NCI-H345 treated with DMSO at 0.1 percent for 48 hours (cell line): ENCODE measurements around the gene TMEM208.

Experiments
- DNase-seq: peaks from one replicate; lab custom pipeline; 2025; ENCODE audit not compliant: unreplicated experiment; lab: John Stamatoyannopoulos, UW

Gene TMEM208

DNA sequence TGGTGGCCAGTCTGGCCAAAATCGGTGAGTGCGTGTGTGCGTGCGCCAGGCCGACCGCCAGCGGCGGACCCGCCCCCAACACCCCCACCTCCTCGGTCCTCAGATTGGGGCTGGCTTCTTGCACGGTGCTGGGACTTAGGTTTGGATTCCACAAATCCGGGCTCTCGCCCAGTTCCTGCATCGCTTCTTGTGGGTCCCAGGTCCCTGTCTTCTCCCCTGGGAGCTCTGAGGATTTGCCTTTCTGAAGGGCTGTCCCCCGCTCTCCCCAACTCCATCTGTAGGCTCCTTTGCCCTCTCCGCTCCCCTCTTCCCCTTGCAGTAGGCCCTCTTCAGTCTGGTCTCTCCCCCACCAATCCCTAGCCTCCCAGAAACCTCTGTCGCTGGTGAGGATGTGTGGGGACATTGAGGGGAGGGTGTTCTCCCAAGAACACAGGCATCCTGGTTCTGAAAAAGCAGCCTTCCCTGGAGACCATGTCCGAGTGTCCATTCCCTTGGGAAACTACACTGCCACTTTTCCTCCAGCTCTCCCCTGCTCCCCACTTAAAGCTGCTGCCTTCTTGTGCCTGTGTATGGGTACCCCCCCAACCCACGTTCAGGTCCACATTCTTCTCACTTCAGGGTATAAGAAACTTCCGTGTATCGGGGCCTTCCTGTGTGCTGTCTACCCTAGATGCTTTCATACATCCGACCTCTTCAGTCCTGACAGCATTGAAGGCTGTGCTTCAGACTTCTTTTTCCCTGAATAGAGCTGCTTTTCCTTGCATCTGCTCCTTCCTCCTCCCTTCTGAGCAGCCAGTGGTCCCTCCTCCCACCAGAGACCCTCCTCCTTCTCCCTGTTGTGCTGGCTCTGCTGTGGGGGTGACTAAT, 22.5 kb downstream of the TMEM208 start:
- no peak for DNase-seq

DNA sequence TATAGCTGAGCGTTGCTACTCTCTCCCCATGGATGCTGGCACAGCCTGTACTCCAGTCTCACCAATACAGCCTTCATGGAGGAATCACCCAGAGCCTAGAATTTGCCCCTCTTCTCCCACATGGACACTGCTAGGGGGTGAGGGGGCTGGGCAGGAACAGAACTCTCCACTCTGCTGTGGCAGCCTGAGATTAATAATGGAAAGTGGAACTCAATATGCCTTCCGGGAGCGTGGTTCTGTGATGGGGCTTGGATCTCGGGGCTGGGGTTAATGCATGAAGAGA, 23.1 kb downstream of the TMEM208 start:
- DNase-seq: no peak

DNA sequence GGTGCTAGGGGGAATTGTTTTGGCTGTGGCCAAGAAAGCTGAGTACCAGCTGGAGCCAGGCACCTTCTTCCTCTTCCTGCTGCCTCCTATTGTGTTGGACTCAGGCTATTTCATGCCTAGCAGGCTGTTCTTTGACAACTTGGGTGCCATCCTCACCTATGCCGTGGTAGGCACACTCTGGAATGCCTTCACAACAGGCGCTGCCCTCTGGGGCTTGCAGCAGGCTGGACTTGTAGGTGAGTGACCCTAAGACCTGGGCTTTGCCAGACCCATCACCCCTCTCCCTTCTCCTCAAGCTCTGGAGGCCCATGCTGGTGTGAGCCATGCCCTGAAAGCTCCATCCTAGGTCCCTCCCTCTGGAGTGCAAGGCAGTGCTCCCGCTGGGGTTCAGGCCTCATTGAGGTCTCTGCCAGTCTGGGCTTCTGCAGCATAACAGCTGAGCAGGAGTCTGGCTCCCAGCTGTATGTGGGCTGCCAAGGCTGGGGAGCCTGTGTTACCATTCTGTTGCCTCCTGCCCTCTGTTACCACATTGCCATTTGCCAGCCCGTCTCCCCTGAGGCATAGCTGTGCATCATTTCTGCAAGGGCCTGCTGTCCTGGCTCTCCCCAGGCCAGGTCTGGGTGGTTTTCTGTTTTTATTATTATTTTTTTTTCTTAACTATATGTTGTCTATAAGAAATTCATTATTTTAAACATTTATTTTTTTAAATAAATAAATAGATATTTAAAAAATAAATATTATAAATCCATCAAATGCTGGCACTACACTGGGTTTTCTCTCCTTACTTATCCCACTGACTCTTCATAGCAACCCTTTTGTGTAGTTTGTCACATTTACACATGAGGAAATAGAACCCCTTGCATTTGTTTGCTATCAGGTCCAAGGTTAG, 25.9 kb downstream of the TMEM208 start:
- DNase-seq: no peak

DNA sequence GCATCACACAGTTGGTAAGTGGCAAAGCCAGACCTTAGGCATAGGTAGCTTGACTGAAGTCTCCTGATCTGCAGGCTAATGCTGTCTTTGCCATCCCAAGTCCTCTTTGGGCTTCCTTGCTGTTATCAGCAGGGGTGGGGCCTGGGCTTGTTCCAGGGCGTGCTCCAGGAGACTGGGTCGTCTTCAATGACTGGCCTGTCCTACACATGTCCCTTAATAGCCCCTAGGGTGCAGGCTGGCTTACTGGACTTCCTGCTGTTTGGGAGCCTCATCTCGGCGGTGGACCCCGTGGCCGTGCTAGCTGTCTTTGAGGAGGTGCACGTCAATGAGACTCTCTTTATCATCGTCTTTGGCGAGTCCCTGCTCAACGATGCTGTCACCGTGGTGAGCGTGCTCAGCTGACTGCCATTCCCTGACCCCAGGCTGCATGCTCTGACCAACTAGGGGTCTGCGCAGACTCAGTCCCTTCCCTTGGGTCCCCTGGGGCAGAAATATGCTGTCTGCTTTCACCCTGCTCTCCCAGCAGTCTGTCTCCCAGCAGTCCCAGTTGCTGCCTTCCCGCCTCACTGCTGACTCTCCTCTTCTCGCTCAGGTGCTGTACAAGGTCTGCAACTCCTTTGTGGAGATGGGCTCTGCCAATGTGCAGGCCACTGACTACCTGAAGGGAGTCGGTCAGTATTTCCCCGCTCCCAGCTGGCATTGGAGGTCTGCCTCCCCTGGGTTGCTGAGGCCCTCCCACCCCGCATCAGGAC, 28.0 kb downstream of the TMEM208 start:
- no peak for DNase-seq

DNA sequence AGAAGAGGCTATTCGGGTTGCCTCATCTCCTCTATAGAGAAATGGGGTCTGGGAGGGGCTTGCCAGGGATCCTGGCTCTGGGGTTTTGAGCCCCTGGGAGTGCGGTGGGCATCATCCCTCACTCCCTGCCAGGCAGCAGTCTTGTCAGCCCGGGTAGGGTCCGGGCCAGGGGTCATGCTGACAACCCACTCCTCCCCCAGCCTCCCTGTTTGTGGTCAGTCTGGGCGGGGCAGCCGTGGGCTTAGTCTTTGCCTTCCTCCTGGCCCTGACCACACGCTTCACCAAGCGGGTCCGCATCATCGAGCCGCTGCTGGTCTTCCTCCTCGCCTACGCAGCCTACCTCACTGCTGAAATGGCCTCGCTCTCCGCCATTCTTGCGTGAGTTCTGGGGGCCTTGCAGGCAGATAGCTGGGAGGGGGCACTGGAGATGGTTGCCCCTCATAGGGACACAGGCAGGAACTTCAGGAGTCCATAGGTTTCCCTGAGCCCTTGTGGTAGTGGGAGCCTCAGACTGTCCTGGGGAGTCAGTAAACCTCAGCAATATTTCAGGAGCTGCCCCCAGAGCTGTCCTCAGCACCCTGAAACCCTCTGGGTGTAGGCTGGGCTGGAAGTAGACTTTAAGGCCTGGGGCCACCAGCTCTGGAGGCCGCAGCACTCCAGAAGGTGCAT, 28.8 kb downstream of the TMEM208 start:
- no peak for DNase-seq

DNA sequence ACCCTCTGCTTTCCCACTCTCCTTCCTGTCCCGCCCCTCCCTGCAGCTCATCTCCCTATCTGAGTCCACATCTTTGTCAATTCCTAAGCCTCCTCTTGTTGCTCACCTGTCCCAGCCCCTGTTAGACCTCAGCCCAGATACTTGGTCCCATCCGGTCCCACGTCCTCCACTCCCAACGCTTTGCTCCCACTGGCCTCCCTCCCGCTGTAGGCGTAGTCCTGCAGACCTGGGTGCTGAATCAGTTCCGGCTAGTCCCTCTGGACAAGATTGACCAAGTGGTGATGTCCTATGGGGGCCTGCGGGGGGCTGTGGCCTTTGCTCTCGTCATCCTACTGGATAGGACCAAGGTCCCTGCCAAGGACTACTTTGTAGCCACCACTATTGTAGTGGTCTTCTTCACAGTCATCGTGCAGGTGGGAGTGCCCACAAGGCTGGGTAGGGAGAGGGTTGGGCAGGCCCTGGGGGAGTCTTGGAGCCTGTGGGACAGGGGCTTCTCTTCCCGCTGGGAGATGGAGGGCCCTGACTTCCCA, 29.8 kb downstream of the TMEM208 start:
- no peak for DNase-seq

DNA sequence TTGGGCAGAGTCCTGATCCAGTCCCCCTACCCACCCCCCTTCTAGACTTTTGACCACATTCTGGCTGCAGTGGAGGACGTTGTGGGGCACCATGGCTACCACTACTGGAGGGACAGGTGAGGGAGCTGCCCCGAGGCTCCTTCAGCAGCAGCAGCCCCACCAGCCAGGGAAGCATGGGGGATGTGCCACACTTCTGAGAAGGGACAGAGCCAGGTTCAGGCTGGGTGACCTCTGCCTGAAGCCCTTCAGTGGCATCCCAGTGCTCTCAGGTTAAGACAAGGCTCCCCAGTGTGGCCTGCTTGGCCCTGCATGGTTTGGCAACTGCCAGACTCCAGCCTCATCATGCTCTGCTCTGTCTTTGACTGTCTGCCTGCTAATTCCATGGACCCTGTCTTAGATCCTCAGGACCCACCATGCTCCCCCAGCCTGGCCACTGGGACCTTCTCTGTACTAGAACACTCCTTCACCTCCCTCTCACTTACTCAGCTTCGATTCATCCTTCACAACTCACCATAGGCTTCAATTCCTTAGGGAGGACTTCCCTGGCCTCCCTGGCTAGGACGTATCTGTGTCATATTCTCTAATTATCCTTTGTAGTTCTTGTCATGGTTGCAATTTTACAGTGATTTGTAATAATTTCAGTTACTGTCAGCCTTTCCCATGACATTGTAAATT, 30.7 kb downstream of the TMEM208 start:
- DNase-seq: no peak

DNA sequence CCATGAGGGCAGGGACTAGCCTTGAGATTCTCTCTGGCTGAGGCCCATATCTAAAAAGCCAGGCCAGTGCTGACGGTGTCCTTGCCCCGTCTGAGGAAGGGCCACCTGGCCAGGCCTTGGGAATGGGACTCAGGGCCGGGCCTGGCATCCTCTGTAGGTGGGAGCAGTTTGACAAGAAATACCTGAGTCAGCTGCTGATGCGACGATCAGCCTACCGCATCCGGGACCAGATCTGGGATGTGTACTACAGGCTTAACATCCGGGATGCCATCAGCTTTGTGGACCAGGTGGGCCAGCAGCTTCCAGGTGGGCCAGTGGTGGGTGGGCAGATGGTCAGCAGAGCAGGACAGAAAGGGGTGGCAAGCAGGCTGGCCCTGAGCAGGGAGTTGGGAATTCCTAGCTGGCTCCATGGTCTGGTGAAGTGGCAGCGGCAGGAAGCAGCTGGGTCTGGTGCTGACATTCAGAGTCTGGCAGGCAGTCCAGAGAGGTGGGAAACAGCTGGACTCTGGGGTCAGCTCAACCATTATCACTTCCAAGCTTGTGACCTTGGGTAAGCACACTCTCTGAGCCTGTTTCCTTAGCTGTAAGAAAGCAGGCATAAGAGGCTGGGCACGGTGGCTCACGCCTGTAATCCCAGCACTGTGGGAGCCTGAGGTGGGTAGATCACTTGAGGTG, 31.4 kb downstream of the TMEM208 start:
- DNase-seq: no peak

DNA sequence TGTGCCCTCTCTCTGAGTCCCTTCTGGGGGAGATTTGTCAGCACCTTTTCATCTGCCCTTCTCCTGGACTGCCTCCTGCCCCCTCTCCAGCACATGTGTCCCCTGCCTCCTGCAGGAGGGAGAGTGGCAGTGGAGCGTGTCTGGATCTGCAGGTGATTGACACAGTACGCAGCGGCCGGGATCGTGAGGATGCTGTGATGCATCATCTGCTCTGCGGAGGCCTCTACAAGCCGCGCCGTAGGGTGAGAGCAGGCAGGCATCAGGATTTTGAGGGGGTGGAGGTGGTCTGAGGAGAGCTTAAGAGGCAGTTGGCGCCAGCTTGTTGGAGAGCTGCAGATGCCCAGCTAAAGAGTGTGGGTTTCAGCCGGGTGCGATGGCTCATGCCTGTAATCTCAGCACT, 32.8 kb downstream of the TMEM208 start:
- DNase-seq: no peak

DNA sequence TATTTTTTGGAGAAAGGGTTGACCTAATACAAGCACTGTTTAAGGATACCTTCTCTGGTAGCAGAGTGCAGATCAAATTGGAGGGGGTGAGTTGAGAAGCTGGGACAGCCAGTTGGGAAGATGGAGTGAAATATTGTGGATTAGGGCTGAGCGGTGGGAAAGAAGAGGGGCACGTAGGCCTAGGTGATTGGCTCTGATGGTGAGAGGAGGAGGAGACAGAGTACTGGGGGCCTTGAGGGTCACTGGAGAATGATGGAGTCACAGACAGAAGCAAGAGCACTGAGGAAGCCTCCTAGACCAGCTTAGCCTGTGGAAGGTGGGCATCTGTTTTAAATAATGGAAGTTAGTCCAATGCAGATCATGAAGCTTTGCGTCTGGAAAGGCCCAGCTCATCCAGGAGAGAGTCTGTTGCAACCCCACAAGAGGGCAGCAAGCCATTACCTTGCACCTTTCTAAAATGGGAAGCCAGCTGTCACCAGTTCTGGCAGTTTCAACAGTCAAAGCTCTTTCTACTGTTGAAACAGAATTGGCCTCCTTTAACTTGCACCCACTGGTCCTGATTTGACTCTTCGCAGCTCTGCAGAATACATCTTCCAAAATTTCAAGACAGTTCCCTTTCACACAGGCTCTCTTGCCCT, 33.6 kb downstream of the TMEM208 start:
- DNase-seq: peak; percentile 13

DNA sequence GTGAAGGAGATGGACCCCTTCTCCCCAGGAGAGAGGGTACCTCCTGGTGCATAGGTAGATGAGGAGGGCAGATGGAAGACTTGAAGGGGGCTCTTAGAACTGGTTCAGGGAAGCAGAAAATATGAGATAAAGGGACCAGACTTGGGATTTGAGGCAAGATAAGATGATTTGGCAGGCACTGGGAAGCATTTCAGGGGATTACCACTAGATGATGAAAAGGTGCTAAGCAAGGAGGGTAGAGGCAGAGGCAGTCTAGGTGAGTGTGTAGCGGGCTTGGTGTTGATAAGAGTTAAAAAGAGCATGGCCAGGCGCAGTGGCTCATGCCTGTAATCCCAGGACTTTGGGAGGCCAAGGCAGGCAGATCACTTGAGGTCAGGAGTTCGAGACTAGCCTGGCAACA, 36.3 kb downstream of the TMEM208 start:
- DNase-seq: no peak

DNA sequence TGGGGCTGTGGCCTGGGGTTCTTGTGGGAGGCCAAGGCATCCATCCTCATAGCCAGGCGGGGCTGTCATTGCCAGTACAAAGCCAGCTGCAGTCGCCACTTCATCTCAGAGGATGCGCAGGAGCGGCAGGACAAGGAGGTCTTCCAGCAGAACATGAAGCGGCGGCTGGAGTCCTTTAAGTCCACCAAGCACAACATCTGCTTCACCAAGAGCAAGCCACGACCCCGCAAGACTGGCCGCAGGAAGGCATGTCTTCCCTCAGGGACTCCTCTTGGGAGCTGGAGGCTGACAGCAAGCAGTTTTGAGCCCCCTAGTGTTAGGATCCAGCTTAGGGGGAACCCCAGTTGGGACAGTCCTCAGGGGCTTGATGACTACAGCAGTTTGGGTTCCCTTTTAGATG, 37.3 kb downstream of the TMEM208 start:
- no peak for DNase-seq

DNA sequence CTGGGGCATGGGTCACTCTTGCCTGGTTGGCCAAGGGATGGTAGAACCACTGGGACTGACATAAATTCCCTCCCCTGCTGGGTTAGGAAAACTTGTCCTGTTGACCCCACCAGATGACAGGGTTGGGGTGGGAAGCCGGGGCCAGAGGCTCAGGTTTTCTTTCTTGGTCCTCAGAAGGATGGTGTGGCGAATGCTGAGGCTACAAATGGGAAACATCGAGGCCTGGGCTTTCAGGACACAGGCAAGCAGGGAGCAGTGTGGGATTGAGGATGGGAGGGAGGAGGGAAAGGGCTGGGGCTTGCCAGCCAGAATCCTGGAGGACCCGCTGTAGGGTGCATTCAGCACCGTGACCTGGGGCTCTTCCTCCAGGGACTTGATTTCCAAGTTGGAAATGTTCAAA, 37.9 kb downstream of the TMEM208 start:
- DNase-seq: no peak

DNA sequence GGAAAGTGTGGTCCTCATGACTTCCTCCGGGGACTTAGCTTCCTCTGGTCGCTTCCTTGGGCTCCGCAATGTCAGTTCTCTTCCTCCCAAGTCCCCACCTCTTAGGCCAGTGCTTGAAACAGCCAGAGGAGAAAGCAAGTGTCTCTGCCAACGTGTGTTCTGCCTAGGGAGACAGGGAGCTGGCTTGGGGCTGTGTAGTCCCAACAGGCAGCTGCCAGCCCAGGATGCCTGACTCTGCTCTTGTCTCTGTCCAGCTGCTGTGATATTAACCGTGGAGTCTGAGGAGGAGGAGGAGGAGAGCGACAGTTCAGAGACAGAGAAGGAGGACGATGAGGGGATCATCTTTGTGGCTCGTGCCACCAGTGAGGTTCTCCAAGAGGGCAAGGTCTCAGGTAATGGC, 38.9 kb downstream of the TMEM208 start:
- DNase-seq: no peak

DNA sequence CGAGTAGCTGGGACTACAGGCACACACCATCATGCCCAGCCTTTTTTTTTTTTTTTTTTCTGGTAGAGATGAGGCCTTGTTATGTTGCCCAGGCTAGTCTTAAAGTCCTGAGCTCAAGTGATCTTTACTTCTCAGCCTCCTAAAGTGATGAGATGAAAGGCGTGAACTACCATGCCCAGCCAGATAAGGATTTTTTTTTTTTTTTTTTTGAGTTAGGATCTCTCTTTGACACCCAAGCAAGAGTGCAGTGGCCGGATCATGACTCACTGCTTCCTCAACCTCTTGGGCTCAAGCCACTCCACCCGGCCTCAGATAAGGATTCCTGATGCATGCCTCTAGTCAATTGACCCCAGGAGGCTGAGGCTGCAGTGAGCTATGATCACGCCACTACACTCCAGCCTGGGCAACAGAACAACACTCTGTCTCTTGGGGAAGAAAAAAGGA, 41.2 kb downstream of the TMEM208 start:
- no peak for DNase-seq

DNA sequence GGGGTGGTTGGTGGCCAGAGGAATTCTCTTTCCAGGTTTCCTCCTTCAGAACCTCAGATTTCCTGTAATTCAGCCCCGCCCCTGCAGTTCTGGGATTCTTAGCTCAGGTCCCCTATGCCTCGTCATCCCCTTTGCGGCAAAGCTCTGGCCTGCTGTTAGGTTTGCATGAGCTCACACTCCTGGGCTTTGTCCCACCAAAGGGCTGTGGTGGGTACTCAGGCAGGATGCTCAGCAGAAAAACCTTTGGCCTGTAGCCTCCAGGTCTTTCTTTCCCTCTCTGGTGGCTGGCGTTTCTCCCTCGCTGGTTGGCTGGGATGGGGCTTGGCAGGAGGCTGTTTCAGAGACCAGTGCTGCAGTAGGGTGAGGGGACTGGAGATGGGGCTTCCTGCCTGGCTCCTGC, 42.8 kb downstream of the TMEM208 start:
- no peak for DNase-seq

DNA sequence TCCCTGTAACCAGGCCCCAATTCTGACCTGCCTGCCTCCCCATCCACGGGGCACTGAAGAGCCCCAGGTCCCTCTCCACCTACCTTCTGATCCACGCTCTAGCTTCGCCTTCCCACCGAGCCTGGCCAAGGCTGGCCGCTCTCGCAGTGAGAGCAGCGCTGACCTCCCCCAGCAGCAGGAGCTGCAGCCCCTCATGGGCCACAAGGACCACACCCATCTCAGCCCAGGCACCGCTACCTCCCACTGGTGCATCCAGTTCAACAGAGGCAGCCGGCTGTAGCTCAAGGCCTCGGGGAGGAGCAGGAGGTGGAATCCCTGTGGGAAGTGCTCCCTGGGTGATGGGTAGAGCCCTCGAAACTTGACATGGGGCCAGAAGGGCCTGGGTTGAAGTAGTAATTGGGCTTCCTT, 44.0 kb downstream of the TMEM208 start:
- no peak for DNase-seq

DNA sequence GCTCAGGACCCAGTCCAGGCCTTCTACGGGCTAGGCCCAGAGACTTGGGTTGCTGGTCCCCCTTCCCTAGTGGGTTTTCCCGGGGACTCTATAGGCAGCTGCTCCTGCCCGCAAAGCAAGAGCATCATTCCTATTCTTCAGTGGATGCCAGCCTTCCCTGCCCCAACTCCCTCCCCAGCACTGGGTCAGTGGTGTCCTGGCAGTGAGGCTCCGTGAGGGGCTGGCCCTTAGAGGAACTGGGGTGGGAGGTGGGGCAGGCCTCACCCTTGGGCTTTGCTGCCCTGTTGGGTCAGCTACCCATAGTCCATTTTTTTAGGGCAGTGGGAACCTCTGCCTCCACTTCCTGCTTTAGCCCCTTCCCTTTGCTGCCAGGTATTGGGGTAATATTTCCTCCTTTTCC, 44.5 kb downstream of the TMEM208 start:
- DNase-seq: no peak

DNA sequence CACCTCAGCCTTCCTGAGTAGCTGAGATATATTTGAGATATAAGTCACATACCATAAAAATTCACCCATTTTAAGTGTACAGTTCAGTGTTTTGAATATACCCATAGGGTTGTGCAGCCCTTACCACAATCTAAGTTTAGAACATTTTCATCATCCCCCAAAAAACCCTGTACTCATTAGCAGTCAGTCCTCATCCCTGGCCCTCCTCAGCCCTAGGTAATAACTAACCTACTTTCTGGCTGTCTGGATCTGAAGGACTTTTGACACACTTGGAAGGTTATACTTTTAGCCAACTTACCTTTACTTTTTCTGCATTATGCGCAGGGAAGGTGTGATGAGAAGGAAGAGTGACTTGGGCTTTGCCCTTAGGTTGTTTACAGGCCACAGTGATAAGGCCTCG, 48.4 kb downstream of the TMEM208 start:
- DNase-seq: no peak
